Astrocyte of the cerebellum (primary cell): Measurements from ENCODE around the gene CNIH2.

Experiments used
- DNase-seq: peaks from one replicate; pipeline ENCODE4 v3.0.0-alpha.2; 2011; ENCODE audit warnings: low read depth
- H3K4me3 ChIP-seq: 2 replicates; pipeline ENCODE4 v1.5.1; 2011; ENCODE audit warnings: mild to moderate bottlenecking, low read depth, low read length, moderate library complexity
- CTCF ChIP-seq: IDR thresholded peaks from 2 replicates; pipeline ENCODE4 v1.5.1; 2012; ENCODE audit warnings: low read length, low read depth, moderate library complexity, mild to moderate bottlenecking; ENCODE audit errors: missing control alignments
- in situ Hi-C: cut with HindIII; loops from 2 replicates; pipeline ENCODE4 v1.10.0; 2017; ENCODE audit warnings: low sequenced_read_pairs

CNIH2 gene

GRCh38 chr11:66292543-66293332, 14.8 kb downstream of the CNIH2 start:
- in situ Hi-C loops: no loop called here
- TF ChIP-seq CTCF: no peak
- no peak overlapping the region for H3K4me3 ChIP-seq
- no peak for DNase-seq

GRCh38 chr11:66293352-66293751, 15.4 kb downstream of the CNIH2 start:
- TF ChIP-seq CTCF: no peak
- in situ Hi-C loops: no loop called here
- no peak overlapping the region for H3K4me3 ChIP-seq
- no peak for DNase-seq

GRCh38 chr11:66293777-66294625, 16.0 kb downstream of the CNIH2 start:
- H3K4me3 ChIP-seq: no peak overlapping the region
- no peak for DNase-seq
- in situ Hi-C loops: no loop called here
- no peak for TF ChIP-seq CTCF

- no peak overlapping the region for H3K4me3 ChIP-seq
- in situ Hi-C loops: no loop called here
- no peak for TF ChIP-seq CTCF
- DNase-seq: no peak
Measured at GRCh38 chr11:66294626-66295620, 16.9 kb downstream of the CNIH2 start.

- in situ Hi-C loops: no loop called here
- no peak overlapping the region for H3K4me3 ChIP-seq
- DNase-seq: no peak
- TF ChIP-seq CTCF: no peak
Measured at GRCh38 chr11:66297610-66298009, 19.6 kb downstream of the CNIH2 start.

- no peak for DNase-seq
- no peak overlapping the region for H3K4me3 ChIP-seq
- no peak for TF ChIP-seq CTCF
- in situ Hi-C loops: no loop called here
Measured at GRCh38 chr11:66299186-66299585, 21.2 kb downstream of the CNIH2 start.
